Neural progenitor cell (in vitro differentiated cells): ENCODE measurements around the gene NT5DC1.

ENCODE experiments used
- EZH2phosphoT487 ChIP-seq: fragments of 200-600 bp; sonication (generic); IDR thresholded peaks from 2 replicates; pipeline ENCODE4 v1.6.1; 2017; ENCODE audit warnings: antibody characterized with exemption
- TF ChIP-seq, protein P1 (sequence below): fragments of 200-600 bp; sonication (generic); IDR thresholded peaks from 2 replicates; pipeline ENCODE4 v1.5.1; 2017; ENCODE audit warnings: antibody characterized with exemption, mild to moderate bottlenecking

DNA sequence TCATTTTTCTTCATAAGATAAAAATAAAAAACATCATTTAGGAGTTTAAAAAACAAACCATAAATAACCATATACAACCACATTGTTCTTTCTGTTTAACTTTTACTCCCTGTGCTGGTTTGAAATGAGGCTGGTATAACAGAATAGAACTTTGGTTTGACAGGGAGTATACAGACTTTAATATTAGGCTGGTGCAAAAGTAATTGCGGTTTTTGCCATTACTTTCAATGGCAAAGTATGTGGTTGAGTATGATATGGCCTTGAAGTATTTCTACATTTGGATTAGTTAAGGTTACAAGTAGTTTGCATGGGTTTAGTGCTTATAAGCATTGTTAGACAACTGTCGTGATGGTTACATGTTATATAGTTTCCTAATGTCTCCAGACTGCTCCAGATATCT is 54.2 kb downstream of the NT5DC1 start:
- TF ChIP-seq, protein P1, sequence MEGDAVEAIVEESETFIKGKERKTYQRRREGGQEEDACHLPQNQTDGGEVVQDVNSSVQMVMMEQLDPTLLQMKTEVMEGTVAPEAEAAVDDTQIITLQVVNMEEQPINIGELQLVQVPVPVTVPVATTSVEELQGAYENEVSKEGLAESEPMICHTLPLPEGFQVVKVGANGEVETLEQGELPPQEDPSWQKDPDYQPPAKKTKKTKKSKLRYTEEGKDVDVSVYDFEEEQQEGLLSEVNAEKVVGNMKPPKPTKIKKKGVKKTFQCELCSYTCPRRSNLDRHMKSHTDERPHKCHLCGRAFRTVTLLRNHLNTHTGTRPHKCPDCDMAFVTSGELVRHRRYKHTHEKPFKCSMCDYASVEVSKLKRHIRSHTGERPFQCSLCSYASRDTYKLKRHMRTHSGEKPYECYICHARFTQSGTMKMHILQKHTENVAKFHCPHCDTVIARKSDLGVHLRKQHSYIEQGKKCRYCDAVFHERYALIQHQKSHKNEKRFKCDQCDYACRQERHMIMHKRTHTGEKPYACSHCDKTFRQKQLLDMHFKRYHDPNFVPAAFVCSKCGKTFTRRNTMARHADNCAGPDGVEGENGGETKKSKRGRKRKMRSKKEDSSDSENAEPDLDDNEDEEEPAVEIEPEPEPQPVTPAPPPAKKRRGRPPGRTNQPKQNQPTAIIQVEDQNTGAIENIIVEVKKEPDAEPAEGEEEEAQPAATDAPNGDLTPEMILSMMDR = no peak
- TF ChIP-seq EZH2phosphoT487 = no peak
